SHP77 (cell line): Measurements from ENCODE around the gene PHETA2.

ENCODE experiments used
- DNase-seq, 2 experiments: peaks; one replicate each; lab custom pipeline; 2025; lab: John Stamatoyannopoulos, UW

The PHETA2 gene, protein sequence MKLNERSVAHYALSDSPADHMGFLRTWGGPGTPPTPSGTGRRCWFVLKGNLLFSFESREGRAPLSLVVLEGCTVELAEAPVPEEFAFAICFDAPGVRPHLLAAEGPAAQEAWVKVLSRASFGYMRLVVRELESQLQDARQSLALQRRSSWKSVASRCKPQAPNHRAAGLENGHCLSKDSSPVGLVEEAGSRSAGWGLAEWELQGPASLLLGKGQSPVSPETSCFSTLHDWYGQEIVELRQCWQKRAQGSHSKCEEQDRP

DNA sequence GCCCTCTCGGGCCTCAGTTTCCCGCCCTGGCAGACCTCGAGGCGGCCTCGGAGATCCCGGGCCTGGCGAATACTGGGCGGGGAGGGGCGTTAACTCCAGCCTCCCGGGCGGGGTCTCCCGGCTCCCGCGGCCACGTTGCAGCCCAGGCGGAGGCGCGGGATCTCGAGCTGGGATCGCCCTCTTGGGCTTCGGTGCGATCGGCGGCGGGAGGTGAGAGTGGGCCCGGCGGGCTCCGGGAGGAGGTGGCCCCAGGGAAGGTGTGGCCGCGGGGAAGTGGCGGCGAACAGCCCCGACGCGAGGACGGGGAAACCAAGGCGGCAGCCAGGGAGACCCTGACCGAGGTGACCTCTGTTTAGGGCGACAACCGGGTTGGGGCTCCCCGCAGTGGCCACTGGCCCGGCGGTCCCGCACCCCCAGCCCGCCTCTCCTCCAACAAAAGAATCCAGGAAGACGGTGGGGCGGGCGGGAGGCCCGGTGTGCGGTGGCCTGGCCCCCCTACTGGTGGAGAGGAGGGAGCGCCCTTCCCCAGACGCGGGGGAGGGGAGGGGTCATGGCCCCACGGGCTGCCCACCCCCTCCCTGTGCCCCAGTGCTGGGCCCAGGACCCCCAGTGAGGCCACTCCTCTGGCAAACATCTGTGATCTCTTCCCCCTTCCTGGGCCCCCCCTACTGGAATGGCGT is at the start of gene PHETA2:
PHETA2 (plus strand) TSS at position 117 of the 680 bp plus-strand sequence. CDS start 3,046 bp downstream, outside the sequence.
- DNase-seq = no peak

DNA sequence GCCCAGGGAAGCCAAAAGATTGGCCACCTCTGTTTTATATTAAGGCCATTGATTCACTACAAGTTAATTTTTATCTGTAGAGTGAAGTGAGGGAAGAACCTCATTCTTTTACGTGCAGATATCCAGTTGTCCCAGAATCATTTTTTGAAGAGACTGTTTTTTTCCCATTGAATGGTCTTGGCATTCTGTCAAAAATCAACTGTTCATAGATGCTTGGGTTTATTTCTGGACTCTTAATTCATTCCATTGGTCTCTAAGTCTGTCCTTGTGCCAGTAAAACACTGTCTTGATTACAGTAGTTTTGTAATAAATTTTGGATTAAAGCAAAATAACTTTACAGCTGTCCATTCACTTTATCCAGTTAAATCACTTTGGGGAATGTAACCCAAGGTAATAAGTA is 48.6 kb upstream of the PHETA2 start:
- no peak for DNase-seq

DNA sequence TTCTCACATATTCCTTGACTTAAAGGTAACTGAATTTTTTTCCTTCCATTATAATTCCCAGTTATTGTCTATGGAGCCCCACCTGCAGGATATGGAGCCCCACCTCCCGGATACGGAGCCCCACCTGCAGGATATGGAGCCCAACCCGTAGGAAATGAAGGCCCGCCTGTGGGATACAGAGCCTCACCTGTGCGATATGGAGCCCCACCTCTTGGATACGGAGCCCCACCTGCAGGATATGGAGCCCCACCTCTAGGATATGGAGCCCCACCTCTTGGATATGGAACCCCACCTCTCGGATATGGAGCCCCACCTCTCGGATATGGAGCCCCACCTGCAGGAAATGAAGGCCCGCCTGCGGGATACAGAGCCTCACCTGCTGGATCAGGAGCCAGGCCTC is 47.3 kb upstream of the PHETA2 start:
- no peak for DNase-seq

DNA sequence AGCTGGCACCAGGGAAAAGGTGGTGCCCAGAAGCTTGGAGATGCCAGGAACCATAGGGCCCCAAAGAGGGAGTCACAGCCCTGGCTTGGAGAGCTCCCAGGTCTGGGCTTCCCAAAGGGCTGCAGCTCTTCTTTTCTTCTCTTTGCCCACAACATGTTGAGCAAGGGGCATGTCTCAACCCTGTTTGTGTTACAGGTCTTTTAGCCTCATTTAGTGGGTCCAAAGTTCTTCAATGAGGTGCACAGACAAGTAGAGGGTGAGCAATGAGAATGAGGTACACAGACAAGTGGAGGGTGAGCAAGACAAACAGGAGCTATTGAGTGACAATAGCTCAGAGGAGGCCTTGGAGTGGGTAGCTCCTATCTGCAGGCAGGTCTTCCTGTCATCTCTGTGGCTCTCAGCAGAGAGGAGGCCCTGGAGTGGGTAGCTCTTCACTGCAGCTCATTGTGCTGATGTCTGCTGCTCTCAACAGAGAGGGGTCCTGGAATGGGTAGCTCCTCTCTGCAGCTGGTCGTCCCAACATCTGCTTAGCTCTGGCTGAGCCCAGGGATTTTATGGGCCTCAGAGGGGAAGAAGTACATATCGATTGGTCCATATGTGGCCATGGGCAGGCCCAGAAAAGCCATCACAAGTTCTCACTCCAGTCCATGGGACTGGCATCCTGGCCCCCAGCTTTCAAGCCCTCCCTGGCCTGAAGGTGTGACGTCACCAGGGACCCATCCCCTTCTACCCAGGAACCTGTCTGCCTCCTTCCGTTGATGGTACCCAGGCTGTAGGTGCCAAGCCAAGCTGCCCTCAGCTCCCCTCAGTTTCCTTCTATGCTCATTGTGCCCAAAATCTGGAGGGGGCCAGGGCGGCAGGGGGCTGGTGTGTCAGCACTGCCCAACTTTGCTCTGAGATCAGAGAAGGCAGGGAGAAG is 40.5 kb upstream of the PHETA2 start:
- no peak for DNase-seq

DNA sequence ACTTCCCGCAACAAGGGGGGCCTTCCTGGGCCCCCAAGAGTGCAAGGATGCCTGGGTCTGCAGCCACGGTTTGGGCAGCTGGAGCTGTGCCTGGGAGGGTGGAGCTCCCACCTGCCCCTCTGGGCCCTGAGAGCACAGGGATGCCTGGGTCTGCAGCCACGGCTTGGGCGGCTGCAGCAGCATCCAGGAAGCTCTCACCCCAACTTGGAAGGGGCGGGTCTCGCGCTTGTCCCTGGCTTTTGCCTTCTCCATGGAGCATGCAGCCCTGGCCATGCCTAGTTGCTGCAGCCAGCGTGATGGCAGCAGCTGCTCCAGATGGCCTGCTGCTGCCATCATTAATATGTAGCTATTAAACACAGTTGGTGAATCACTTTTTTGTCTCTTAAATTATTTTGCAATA is 38.8 kb upstream of the PHETA2 start:
- DNase-seq = no peak

DNA sequence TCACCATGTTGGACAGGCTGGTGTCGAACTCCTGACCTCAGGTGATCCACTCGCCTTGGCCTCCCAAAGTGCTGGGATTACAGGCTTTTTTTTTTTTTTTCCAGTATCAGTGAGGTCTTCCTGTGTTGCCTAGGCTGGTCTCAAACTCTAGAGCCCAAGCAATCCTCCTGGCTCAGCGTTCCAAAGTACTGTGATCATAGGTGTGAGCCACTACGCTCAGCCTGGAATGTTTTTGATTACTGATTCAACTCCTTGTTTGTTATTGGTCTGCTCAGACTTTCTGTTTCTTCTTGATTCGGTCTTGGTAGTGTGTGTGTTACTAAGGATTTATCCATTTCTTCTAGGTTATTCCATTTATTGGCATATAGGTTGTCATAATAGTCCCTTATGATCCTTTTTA is 34.8 kb upstream of the PHETA2 start:
- DNase-seq = no peak

DNA sequence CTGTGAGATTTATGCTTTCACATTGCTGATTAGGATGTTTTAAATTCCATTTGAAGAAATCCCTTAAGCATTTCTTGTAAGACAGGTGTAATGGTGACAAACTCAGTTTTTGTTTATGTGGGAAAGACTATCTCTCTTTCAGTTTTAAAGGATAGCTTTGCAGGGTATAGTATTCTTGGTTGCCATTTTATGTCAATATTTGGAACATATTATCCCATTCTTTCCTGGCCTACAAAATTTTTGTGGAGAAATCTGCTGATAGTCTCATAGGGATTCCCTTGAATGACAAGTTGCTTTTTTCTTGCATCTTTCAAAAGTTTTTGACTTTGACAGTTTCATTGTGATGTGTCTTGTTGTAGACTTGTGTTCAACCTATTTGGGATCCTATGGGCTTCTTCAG is 32.3 kb upstream of the PHETA2 start:
- no peak for DNase-seq

DNA sequence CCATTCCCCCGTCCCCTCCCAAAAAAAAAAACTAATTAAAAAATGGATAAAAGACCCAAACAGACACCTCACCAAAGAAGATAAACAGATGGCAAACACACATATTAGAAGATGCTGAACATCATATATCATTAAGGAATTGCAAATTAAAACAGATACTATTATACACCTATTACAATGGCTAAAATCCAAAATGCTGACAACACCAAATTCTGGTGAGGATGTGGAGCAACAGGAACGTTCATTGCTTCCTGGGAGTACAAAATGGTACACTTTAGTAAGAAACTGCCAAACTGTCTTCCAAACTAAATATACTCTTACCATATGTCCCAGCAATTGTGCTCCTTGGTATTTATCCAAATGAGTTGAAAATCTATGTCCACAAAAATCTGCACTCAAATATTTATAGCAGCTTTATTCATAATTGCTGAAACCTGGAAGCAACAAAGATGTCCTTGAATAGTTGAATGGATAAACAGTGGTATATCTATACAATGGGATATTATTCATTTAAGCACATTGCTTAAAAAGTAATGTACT is 23.3 kb upstream of the PHETA2 start:
- DNase-seq = no peak

DNA sequence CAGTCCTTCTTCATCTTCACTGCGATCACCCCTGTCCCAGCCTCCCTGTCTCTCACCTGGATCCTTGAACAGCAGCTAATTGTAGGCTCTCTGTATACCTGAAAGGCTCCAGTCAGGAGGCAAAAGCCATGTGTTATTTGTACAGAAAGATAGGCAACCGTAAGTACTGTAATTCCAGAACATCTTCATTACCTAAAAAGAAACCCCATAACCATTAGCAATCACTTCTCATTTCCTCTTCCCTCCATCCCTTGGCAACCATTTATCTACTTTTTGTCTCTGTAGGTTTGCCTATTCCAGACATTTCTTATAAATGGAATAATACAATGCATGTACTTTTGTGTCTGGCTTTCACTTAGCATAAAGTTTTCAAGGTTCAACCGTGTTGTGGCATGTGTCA is 21.3 kb upstream of the PHETA2 start:
- DNase-seq = no peak

DNA sequence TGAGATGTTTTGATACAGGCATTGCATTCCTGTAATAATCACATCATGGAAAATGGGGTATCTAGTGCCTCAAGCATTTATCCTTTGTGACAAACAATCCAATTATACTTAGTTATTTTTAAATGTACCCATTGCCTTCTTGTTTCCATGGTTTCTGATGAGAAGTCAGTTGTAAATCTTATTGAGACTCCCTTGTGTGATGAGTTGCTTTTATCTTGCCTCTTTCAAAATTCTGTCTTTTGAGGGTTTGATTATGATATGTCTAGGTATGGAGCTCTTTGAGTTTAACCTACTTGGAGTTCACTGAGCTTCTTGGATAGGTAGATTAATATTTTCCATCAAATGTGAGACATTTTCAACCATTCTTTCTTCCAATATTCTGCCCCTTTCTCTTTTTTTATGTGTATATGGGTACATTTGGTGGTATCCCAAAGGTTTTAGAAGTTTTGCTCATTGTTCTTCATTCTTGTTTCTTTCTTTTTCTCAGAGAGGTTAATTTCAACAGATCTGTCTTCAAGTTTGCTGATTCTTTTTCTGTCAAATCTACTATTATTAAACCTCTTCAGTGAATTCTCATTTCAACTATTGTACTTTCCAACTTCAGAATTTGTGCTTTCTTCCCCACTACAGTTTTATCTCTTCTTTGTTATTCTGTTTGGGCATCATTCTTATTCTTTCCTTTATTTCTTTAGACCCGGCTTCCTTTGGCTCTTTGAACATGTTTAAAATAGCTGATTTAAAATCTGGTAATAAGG is 17.1 kb upstream of the PHETA2 start:
- DNase-seq = no peak

DNA sequence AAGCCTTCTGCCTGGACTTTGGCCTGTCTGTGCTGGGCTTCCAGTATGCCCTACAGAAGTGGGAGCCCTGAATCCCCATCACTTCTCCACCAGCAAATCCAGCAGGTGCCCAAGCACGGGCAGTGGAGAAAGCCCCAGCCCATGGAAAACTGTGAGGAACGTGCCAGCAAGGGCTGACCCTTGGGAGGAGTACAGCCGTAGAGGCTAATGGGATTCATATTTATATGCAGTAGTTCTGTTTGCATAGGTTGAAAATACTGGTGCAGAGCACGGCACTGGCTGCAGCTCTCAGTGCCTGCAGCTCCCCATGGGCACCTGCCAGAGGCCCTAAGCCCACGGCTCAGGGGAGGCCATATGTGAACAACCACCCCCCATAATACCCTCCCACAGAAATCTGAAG is 13.6 kb upstream of the PHETA2 start:
- DNase-seq = no peak

DNA sequence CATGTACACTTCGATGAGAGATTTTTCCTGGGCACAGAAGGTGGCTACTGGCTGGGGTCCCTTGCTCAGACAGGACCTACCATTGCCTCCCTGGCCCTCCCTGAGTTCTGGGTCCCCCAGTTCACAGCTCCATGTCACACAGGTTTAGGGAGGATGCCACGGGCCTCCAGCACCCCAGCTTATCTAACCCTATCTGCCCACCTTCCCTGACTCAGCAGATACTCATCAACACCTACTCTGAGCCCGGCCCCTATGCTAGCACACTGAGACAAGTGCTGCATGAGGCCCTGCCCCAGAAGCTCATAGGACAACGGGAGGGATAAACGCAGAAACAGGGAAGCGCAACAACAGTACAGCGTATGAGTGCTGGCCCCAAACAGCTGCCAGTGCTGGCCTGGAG is 13.0 kb upstream of the PHETA2 start:
- DNase-seq = no peak

DNA sequence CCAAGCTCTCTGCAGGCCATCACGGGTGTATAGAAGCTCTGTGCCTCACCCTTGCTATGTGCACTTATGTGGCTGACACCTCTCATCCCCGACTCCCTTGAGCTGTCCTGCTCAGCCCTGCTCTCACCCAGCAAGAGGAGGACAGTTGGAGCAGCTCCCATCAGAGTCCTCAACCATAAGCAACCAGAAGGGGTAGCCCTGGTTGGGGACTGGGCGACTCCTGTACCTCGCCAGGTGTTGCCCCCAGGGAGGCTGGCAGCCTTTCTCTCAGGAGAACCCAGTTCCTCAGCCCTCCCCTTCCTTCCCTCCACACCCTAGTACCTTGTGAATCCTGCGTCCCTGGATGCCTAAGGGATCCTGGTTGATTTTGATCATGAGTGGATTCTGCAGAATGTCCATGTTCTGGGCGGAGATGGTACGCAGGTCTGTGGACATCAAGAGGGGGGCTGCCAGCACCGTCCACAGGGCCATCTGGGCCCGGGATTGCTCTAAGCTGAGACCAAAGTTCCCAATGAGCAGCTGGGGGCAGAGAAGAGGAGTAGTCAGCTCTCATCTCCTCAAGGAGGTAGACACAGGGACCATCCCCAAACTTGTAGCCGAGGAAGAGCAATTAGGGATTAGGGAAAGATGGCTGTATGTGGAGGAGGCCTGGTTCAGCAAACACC is 11.4 kb upstream of the PHETA2 start:
- DNase-seq = no peak

DNA sequence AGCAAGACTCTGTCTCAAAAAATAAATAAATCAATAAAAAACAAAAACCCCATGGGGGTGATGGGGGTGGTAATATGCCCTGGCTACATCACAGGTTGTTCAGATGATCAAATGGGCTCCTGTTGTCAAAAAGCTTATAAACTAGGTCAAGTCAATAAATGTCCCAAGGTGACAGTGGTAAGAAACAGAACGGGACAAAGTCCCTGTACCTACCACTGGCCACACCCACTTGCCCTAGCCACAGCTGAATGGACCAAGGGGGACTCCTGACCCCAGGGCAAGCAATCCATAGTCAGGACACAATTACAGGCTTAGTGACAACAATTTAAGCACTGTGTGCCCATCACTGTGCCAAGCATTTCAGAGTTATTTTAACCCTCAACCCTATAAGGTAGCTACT is 9.4 kb upstream of the PHETA2 start:
- DNase-seq = no peak

DNA sequence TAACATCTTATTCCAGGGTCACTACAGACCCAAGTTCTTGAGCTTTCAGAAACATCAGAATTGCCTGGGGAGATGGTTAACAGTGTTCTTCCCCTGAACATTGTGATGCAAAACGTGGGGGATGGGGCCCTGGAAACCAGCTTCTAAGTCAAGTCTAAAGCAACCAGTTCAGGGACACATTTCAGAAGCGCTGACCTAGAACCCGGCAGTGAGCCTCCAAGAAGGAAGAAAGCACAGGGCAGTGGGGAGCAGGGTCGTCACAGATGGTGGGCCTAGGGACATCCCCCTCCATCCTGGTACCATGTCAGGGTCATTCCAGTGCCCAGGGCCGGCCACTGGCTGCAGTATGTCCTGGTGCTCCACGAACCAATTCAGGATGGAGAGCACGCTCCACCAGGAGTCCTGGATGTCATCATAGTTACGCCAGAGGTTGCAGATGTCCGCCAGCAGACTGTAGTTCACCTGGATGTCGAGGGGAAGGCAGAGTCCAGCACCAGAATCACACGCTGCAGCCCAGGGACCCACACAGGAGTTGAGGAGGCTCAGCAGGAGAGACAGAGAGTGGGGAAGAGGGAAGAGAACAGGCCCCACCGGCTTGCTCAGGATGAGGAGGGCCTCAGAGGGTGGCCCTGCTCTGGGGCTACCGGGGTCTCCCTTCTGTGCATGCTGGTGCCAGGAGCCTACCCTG is 8.5 kb upstream of the PHETA2 start:
- DNase-seq = no peak

DNA sequence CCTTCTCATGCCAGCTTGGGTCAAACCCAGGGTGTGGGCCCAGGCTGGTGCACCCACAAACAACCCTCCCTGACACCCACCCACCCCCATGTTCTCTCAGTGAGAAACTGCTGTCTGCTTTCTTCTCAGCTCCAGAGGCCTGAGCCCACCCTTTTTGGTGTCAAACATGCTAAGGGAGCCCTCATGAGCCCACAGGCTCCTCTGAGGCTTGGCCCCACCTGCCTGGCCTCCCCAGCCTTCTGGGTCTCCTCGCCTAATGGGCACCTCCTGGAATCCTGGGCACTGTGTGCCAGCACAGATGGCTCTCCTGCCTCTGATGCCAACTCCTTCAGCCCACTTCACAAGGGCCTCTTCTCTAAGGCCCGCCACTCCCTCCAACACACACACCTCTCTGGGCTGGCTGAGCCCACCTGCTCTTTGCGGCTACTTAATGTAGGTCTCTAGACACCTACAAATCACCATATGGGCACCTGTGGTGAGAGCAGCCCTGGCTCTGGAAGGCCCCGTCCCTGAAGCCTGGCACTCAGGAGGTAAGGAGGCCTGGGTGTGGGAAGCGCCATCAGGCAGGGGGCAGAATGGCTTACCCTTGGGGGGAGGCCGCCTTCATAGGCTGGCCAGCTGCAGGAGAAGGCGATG is 7.8 kb upstream of the PHETA2 start:
- no peak for DNase-seq

DNA sequence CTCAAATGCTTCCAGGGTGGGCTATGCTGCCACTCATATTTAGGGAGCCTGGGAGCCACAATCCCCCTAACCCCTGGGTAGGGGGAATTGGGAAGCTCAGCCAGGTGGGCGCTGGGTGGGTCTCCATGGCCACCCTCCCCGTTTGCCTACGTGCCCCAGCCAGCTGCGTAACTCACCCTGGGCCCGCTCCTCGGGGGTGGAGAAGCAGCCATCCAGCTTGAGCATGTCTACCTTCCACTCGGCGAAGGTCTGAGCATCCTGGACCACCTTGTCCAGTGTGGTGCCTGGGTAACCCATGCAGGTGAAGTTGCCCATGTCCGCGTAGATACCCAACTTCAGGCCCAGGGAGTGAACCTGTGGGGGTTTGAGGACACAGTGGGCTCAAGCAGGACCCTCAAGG is 7.1 kb upstream of the PHETA2 start:
- no peak for DNase-seq

DNA sequence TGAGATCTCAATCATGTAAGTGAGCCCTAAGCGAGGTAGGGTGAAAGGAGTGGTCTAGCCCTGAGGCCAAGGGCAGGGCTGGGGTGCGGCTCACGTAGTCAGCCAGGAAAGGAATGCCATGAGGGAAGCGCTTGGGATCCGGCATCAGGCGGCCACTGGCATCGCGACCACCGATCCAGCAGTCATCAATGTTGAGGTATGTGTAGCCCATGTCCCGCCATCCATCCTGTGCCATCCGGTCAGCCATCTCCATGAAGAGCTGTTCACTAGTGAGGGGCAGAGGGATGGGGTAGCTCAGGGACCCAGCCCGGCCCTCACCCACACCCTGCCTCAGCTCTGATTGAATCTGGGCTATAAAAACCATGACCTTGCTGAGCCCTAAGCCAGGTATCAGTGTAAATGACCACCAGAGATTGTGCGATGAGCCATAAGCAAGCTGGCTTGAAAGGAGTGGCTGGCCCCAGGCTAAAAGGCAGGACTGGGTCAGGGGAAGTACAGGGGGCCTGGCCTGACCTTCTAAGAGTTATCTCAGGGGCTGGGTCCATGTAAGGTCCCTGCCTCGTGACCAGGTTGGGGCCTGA is 6.3 kb upstream of the PHETA2 start:
- DNase-seq = no peak

DNA sequence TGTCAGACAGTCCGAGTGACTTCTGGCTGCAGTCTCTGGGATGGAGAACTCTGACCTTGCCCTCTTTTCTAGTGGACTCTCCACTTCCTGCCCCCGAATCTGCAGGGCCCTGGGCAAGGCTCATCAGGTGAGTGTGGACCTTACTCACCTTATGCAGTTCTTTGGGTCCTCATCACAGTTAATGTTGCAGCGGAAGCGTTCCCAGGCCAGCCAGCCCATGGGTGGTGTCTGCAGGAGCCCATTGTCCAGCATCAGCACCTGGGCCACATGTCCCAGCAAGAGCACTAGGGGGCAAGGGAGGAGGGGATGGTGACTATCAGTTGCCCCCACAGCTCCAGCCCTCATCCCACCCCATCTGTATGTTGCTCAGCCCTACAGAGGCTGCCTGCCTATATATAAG is 5.8 kb upstream of the PHETA2 start:
- no peak for DNase-seq
